ENCODE results near the gene TSPAN10.

Gene TSPAN10

GRCh38 chr17:81690549-81690948 is 53.6 kb downstream of the TSPAN10 start:
- no peak for DNase-seq

GRCh38 chr17:81691196-81691595 is 54.2 kb downstream of the TSPAN10 start:
- no peak for DNase-seq

GRCh38 chr17:81691608-81692007 is 54.6 kb downstream of the TSPAN10 start:
- no peak for DNase-seq

DNA sequence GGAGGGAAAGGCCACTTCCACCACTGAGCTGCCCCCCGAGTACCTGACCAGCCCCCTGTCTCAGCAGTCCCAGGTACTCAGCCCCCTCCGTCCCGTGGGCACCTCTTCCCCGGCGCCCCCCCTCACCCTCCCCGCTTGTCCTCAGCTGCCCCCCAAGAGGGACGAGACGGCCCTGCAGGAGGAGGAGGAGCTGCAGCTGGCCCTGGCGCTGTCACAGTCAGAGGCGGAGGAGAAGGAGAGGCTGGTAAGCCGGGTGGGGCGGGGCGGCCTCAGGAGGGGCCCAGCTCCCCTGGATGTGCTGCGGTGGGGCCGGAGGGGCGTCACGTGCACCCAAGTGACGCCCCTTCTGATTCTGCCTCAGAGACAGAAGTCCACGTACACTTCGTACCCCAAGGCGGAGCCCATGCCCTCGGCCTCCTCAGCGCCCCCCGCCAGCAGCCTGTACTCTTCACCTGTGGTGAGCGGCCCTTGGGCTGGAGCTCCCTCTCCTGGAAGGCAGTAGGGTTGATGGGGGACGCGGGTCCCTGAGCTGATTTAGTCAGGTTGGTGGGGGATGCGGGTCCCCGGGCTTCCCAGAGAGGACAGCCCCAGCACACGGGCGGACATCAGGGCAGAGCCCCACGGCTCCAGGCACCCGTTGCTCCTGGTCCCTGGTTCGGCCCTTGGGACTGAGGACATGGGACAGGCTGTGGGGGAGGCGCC is 56.7 kb downstream of the TSPAN10 start:
- no peak for DNase-seq

GRCh38 chr17:81694810-81695209 is 57.8 kb downstream of the TSPAN10 start:
- no peak for DNase-seq

DNA sequence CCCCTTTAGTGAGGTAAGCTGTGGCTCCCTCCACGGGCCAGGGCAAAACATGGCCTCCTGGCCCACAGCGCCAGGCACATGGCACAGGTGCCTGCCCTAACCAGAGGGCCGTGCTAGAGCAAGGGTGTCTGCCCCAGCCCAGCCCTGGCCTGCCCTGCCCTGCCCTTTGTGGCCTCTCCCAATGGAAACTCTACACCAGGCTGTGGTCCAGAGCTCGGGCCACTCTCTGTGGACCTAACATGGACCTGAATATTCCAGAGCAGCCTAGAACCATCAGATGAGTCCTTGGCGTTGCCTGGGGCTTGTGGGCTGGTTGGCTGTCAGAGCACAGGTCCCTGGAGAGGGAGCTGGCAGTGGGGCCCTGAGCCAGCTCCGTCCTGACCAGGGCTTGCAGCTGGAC is 58.2 kb downstream of the TSPAN10 start:
- no peak for DNase-seq

- DNase-seq = no peak
Measured at GRCh38 chr17:81695801-81696200, 58.8 kb downstream of the TSPAN10 start.

DNA sequence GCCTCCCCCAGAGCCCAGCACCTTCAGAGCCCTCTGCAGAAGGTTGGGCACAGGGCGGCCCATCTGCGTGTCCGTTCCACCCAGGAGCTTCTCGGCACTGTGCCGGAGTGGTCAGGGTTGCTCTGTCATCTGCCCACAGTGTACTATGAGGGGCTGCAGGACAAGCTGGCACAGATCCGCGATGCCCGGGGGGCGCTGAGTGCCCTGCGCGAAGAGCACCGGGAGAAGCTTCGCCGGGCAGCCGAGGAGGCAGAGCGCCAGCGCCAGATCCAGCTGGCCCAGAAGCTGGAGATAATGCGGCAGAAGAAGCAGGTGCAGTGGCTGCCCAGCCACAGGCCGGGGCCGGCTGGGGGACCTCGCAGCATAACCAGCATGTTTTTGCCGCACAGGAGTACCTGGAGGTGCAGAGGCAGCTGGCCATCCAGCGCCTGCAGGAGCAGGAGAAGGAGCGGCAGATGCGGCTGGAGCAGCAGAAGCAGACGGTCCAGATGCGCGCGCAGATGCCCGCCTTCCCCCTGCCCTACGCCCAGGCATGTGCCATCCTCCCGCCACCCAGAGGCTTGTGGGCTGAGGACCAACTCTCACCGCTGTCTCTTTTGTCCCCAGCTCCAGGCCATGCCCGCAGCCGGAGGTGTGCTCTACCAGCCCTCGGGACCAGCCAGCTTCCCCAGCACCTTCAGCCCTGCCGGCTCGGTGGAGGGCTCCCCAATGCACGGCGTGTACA is 59.4 kb downstream of the TSPAN10 start:
- DNase-seq = no peak

- no peak for DNase-seq
Measured at GRCh38 chr17:81697261-81698044, 60.5 kb downstream of the TSPAN10 start.
